GM18511 (cell line): Measurements from ENCODE around the gene CNTN4.
"Not testable (repeated sequence)": the region's sequence is repeated elsewhere in the genome, so short reads cannot be mapped to it uniquely, and the experiment has no call there.

Experiments
- ATAC-seq: cut with Tn5 transposase; IDR thresholded peaks from one replicate; pipeline ENCODE4 v1.9.1; 2021; ENCODE audit warnings: mild to moderate bottlenecking, moderate library complexity; ENCODE audit not compliant: unreplicated experiment

CNTN4 gene

GRCh38 chr3:2880218-2880756, 781.6 kb downstream of the CNTN4 start:
- no peak for ATAC-seq

DNA sequence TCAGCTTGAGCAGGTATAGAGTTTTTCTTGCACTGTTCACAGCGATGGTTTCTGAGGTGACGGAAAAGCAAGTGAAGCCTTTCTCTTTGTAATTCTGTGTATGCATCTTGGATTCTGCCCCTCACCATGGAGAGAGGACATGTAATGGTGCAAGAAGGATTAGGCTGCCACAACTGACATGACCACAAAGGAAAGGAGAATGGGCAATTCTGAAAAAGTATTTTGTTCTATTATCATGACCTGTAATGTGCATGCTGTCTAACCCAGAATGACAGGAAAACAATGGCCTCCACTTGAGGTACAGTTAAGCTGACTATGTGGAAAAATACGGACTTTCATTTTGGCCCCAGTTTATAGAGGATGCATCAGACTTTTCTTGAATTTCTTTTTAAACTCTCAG, 784.6 kb downstream of the CNTN4 start:
- ATAC-seq = no peak

DNA sequence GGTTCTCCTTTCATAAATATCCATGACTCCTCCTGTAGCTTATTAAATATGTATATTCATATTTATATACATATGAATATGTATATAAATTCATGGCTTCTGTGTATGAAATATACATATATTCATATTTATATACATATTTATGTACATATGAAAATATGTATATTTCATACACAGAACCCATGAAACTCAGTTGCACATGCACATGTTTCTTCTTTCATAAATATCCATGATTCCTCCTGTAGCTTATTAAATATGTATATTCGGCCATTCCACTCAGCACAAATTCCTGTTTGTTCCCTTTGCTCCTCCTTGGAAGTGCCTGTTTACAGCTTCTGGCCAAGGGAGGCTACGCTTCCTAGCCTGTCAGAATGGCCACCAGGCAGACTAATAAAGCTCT, 789.9 kb downstream of the CNTN4 start:
- ATAC-seq = no peak

GRCh38 chr3:2889736-2890135, 791.1 kb downstream of the CNTN4 start:
- no peak for ATAC-seq

DNA sequence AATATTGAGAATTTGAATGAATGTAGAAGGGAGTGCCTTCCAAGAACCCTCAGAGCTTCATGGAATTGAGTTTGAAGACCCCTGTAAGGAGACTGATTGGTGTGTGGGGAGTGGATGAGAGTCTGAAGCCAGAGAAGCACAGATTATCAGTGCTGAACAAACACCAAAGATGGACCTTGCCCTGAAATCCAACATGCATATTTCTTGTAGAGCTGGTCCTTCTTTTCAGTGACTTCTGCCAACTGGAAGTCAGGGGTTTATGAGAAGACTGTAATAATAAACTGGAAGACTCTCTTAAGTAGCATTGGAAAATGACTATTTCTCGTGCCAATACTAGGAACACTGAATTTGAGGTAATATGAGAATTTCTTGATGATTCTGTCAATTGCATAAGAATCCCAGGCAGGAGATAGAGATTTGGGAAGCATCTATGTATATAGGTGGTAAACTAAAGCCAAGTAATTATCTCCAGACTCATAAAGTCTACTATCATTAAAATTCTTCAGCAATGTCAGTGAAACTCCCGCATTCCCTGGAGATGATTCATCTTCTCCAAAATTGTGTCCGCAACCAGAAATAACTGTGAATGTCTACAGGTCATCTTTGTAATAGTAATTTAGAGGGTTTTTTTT, 797.8 kb downstream of the CNTN4 start:
- no peak for ATAC-seq

DNA sequence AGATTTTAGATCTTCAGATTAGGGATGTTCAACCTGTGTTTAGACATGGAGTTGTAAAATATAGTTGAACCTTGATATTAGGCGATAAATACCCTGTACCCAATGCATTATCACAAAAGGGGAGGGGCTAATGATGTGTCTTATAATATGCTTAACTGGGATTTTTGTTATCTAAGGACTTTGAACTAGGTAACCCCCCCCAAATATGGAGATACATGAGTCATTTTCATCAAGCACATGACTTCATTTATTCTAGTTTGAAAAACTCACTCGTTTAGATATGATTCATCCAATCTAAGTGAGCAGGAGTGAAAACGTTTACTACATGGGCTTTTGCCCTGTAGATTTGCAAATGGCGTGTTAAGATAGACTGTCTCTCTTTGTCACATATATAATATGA, 799.2 kb downstream of the CNTN4 start:
- ATAC-seq = no peak

- ATAC-seq = no peak
Observed at GRCh38 chr3:2898591-2899353, 800.1 kb downstream of the CNTN4 start.

GRCh38 chr3:2904054-2904453, 805.4 kb downstream of the CNTN4 start:
- ATAC-seq = no peak

DNA sequence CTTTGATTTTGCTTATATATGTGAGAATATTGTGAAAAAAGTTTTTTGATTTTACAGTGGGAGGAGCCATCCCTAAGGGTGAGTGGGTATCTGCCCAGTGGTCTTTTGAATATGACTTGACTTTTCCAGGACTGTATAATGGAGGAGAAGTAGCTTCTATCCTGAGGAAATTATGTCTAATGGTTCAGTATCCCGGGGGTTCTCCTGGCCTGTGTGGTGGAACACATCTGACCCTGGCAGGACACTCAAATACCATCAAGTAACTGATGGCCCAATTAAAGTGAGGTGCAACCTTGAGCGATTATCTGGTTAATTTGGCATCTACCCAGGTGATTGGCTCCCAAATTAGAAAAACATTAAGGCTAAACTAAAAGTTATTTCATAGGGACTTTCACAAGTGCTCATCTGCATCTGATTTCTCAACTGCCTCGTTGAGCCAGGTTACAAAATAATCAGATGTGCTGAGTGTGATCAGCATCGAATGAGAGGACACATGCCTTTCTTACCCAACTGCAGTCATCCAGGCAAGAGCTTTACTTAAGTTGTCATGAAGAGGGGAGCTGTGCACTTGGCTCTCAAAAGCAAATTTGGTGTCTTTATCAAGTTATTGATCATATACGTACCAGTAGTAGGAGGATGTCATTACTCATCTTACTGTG, 810.2 kb downstream of the CNTN4 start:
- ATAC-seq = no peak

DNA sequence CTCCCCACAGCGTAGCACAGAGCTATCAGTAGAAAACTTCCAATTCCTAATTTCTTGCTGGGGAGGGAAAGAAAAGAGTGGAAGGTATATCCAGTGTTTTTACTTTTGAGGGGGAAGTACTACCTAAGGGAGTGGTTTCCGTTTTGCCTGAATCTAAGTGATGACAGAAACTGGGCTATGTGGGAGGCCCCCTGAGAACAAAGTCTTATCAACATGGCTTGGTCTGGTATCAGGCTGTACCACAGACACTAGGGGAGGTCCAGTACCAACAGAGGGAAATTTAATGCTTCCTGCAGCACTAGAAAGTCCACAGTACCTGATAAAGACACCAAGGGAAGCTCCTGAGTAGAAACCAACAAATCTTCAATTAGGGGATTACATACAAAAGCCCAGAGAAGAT, 812.3 kb downstream of the CNTN4 start:
- ATAC-seq = no peak

DNA sequence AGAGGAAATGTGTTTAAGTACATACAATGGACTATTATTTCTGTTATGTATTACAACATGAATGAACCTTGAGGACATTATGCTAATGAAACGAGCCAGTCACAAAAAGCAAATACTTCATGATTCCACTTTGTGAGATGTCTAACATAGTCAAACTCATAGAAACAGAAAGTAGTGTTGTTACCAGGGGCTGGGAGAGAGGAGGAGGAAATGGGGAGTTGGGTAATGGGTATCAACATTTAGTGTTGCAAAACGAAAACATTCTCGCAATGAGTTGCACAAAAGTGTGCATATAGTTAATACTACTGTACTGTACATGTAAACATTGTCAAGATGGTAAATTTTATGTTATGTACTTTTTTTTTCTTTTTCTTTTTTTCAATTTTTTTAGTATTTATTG, 817.2 kb downstream of the CNTN4 start:
- ATAC-seq = no peak

- ATAC-seq = not testable (repeated sequence)
Observed at GRCh38 chr3:2916640-2917039, 818.0 kb downstream of the CNTN4 start.

DNA sequence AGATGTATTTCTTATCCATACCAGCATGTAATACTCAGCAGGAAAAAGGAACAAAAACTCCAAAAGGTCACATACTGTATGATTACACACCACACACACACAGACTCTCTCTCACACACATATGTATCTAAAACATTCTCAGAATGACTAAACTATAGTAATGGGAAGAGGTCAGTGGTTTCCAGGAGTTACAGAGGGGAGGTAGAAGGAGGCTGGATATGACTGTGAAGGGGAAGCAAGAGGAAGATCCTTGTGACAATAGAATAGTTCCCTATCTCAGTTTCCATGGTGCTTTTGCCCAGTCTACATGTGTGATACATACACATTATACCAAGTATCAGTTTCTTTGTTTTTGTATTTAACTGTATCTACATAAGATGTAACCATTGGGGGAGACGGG, 821.4 kb downstream of the CNTN4 start:
- peak; percentile 57 for ATAC-seq

GRCh38 chr3:2921452-2921851, 822.8 kb downstream of the CNTN4 start:
- ATAC-seq = no peak

DNA sequence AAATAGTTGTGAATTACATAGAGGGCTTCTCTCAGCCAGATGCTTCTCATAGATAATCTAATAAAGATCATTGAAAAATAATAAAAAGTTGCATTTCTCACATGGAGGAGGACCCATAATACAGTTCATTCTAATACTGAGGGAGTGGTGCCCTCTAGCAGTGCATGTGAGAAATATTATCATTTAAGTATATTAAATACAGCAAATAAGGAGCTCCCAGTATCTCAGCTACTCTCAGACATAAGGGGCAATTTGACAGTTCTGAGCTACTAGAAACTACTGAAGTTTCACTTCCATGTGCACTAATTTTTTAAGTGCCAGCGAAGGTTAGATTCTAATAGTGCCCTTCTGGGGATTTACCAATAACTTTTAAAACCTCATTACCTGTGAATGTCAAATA, 823.2 kb downstream of the CNTN4 start:
- peak; percentile 80 for ATAC-seq

DNA sequence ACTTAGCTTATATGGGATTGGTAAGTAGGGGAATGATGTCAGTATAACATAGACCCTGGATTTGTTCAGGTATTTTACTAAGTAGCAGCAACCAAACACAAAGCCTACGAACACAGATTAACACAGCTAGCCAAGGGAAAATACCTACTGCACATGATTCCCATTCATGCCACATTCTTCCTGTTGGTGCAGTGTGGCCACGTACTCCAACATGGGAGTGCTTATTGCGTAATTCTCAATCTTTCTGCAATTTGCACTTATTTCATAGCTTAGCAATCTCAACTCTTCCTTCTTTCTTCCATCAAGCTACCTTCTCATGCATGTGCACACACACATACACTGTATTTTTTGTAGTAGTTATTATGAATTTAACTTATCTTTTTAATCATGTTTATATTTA, 824.7 kb downstream of the CNTN4 start:
- no peak for ATAC-seq

- ATAC-seq = peak; percentile 46
Observed at GRCh38 chr3:2927259-2927658, 828.6 kb downstream of the CNTN4 start.

GRCh38 chr3:2929574-2929973, 830.9 kb downstream of the CNTN4 start:
- no peak for ATAC-seq

DNA sequence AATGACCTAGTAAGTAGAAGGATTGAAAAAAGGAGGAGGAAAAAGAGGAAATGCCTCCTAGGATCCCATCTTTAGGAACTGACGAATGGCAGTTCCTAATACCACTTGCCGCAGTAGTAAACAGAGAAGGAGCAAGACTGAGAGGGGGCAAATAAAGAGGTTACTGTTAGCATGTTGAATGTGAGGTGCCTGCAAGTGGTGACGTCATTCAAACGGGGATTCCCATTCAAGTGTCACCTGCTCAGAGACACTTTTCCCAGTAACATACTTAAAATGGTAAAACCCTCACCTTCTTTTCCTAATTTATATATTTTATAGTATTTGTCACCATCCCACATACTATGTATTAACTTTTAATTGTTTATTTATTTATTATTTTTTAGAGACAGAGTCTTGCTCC, 832.6 kb downstream of the CNTN4 start:
- no peak for ATAC-seq

DNA sequence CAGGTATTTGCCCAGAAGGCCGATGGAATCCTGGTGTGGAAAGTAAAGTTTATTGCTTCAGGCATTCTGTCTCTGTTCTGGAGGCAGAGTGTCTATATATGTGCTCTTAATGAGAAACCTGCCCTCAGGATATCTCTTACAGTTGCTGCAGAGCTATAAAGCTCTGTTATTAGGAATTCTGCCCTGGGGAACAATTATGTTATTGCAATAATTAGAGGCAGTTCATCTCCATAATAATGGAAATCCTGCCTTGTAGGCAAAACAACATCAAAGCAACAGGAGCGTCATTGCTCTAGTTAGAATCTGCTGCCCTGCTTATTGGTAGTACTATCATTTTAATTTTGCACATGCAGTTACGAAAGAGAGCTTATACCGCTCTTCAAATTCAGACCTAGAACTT, 835.9 kb downstream of the CNTN4 start:
- ATAC-seq = no peak

DNA sequence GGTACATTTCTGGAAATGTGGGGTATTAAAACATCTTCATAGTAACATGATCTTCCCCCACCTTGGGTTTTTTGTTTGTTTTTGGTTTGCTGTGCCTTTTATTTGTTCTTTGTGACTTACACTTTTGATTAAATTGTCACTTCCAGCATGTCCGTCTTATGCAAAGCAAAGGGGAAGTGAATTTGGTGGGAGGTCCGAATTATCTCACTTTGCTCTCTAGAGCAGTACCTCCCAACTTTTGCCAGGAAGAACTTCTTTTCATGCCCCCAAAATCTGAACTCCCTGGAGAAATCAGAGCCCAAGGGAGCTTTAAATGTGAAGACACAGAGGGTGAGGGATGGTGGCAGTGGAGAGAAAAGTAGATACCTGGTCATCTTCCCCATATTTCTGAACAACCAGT, 838.4 kb downstream of the CNTN4 start:
- ATAC-seq = no peak

DNA sequence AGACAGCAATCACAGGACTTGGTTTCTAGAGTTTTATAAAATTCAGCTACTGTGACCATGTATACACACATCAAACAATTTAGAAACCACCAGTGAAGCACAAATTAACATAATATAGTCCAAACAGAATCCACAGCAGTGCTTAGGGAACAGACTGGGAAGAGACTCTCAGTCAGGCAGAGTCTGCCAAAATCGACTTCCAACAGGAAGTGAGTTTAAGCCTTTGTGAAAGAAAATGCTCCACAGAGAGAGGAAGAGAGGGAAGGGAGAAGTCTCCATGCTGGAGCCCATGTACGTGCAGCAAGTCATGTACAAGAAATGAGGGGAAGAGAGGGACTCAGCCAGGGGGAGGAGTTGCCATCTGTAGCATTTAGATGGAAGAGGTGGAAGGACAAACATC, 838.9 kb downstream of the CNTN4 start:
- ATAC-seq = no peak
